HepG2 (cell line): ENCODE results near the gene RHBDF2. TPM values are rescaled to one million over a fixed set of nuclear protein-coding genes. Genes with fewer than 3 reads are reported as not detected.
A peak's percentile ranks its signal among the peaks of the same experiment; 100 is the strongest.

Experiments
- GABPB1 ChIP-seq: IDR thresholded peaks from 2 replicates; pipeline ENCODE4 v1.6.1; 2016; ENCODE audit warnings: mild to moderate bottlenecking, missing genetic modification reagents, moderate library complexity, missing compliant biosample characterization
- KAT7 ChIP-seq: IDR thresholded peaks from 2 replicates; pipeline ENCODE4 v1.6.1; 2018; ENCODE audit warnings: borderline replicate concordance, missing compliant biosample characterization
- MAZ ChIP-seq, 2 experiments: sonication (generic) in 1 of 2; formaldehyde crosslinking in 1 of 2; IDR thresholded peaks; 2 replicates each; pipeline versions ENCODE4 v1.5.0 to v1.6.1; 2012 to 2020; ENCODE audit warnings: low read depth in 2 of 2, mild to moderate bottlenecking in 2 of 2, borderline replicate concordance in 1 of 2, improper control_type of control experiment in 1 of 2, low read length in 1 of 2, missing genetic modification reagents in 1 of 2, moderate library complexity in 1 of 2
- MXI1 ChIP-seq: IDR thresholded peaks from 3 replicates; pipeline ENCODE4 v1.6.1; 2012; ENCODE audit warnings: low read depth, low read length, inconsistent platforms, borderline replicate concordance
- REPIN1 ChIP-seq: sonication (generic); formaldehyde crosslinking; IDR thresholded peaks from 2 replicates; pipeline ENCODE4 v1.8.0; 2022; ENCODE audit warnings: missing genetic modification reagents, low read depth, mild to moderate bottlenecking, borderline replicate concordance
- SMAD1 ChIP-seq: sonication (generic); formaldehyde crosslinking; IDR thresholded peaks from 2 replicates; pipeline ENCODE4 v1.4.0; 2020; ENCODE audit warnings: missing genetic modification reagents, low read depth, mild to moderate bottlenecking, borderline replicate concordance
- ZBTB42 ChIP-seq: sonication (generic); formaldehyde crosslinking; IDR thresholded peaks from 2 replicates; pipeline ENCODE4 v1.5.0; 2020; ENCODE audit warnings: mild to moderate bottlenecking, missing genetic modification reagents
- ZBTB7B ChIP-seq: sonication (generic); formaldehyde crosslinking; IDR thresholded peaks from 2 replicates; pipeline ENCODE4 v1.4.0; 2020; ENCODE audit warnings: missing genetic modification reagents
- ZFX ChIP-seq: sonication (generic); formaldehyde crosslinking; IDR thresholded peaks from 2 replicates; pipeline ENCODE4 v1.4.0; 2020; ENCODE audit warnings: mild to moderate bottlenecking, low read depth, missing genetic modification reagents, moderate library complexity
- polyA plus RNA-seq, 8 experiments: library from polyadenylated mRNA; depleted of rRNA in 3 of 8; stranded (reverse) in 7 of 8; unstranded in 1 of 8; fragments of >200 nt; fragmentation: Illumina TruSeq in 4 of 8; extraction: Trizol in 4 of 8; gene quantifications; 2 replicates each; pipeline versions ENCODE4 v1.2.1 to v1.2.3, GENCODE V29; 2011 to 2016; ENCODE audit warnings: low read depth in 4 of 8, missing spikeins in 1 of 8, mixed read lengths in 1 of 8; ENCODE audit not compliant: insufficient read depth in 1 of 8
- total RNA-seq, 5 experiments: library from RNA; depleted of rRNA; stranded (reverse); fragments of >200 nt; fragmentation: Illumina TruSeq; extraction: Trizol; gene quantifications; 2 replicates each; pipeline ENCODE4 v1.2.3, GENCODE V29; 2016; ENCODE audit warnings: low read depth in 1 of 5
- TF ChIP-seq, protein P1 (sequence below): IDR thresholded peaks from 2 replicates; pipeline ENCODE4 v1.6.1; 2016; ENCODE audit warnings: mild to moderate bottlenecking
- TF ChIP-seq, protein P2 (sequence below): sonication (generic); formaldehyde crosslinking; IDR thresholded peaks from 2 replicates; pipeline ENCODE4 v1.5.1; 2020; ENCODE audit warnings: mild to moderate bottlenecking, missing genetic modification reagents, moderate library complexity
- TF ChIP-seq, protein P3 (sequence below): sonication (generic); formaldehyde crosslinking; IDR thresholded peaks from 2 replicates; pipeline ENCODE4 v1.4.0; 2020; ENCODE audit warnings: missing genetic modification reagents, borderline replicate concordance
- TF ChIP-seq, protein P4 (sequence below): sonication (generic); formaldehyde crosslinking; IDR thresholded peaks from 2 replicates; pipeline ENCODE4 v1.5.1; 2020; ENCODE audit warnings: mild to moderate bottlenecking, missing genetic modification reagents, moderate library complexity
- TF ChIP-seq, protein P5 (sequence below): sonication (generic); formaldehyde crosslinking; IDR thresholded peaks from 2 replicates; pipeline ENCODE4 v1.4.0; 2020; ENCODE audit warnings: mild to moderate bottlenecking, missing genetic modification reagents, borderline replicate concordance

RHBDF2 gene
- total and polyA plus RNA-seq, 2 of the 13 experiments (the other 11 are each of a cell fraction or from before 2014, with no cell fraction given), result 7.8 to 24.2 TPM

GRCh38 chr17:76547183-76547641 lies 46.0 kb upstream of the RHBDF2 start (continued):
- TF ChIP-seq KAT7 (CRISPR knock-in tag), result peak; percentile 67; the same call in 1 of the 2 replicates
- 0 out of 2 replicates have a peak, but pooled peaks have one; percentile 12 for TF ChIP-seq SMAD1 (CRISPR knock-in tag)
- TF ChIP-seq, protein P1, sequence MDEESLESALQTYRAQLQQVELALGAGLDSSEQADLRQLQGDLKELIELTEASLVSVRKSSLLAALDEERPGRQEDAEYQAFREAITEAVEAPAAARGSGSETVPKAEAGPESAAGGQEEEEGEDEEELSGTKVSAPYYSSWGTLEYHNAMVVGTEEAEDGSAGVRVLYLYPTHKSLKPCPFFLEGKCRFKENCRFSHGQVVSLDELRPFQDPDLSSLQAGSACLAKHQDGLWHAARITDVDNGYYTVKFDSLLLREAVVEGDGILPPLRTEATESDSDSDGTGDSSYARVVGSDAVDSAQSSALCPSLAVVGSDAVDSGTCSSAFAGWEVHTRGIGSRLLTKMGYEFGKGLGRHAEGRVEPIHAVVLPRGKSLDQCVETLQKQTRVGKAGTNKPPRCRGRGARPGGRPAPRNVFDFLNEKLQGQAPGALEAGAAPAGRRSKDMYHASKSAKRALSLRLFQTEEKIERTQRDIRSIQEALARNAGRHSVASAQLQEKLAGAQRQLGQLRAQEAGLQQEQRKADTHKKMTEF (CRISPR knock-in tag), result 0 out of 2 replicates have a peak, but pooled peaks have one; percentile 40
- TF ChIP-seq ZBTB42 (CRISPR knock-in tag), result no peak
- TF ChIP-seq GABPB1 (CRISPR knock-in tag), result peak; percentile 30; the same call in 1 of the 2 replicates
- peak; percentile 63; the same call in 1 of the 2 replicates for TF ChIP-seq REPIN1 (CRISPR knock-in tag)
- TF ChIP-seq MXI1, result no peak
- TF ChIP-seq, protein P2, sequence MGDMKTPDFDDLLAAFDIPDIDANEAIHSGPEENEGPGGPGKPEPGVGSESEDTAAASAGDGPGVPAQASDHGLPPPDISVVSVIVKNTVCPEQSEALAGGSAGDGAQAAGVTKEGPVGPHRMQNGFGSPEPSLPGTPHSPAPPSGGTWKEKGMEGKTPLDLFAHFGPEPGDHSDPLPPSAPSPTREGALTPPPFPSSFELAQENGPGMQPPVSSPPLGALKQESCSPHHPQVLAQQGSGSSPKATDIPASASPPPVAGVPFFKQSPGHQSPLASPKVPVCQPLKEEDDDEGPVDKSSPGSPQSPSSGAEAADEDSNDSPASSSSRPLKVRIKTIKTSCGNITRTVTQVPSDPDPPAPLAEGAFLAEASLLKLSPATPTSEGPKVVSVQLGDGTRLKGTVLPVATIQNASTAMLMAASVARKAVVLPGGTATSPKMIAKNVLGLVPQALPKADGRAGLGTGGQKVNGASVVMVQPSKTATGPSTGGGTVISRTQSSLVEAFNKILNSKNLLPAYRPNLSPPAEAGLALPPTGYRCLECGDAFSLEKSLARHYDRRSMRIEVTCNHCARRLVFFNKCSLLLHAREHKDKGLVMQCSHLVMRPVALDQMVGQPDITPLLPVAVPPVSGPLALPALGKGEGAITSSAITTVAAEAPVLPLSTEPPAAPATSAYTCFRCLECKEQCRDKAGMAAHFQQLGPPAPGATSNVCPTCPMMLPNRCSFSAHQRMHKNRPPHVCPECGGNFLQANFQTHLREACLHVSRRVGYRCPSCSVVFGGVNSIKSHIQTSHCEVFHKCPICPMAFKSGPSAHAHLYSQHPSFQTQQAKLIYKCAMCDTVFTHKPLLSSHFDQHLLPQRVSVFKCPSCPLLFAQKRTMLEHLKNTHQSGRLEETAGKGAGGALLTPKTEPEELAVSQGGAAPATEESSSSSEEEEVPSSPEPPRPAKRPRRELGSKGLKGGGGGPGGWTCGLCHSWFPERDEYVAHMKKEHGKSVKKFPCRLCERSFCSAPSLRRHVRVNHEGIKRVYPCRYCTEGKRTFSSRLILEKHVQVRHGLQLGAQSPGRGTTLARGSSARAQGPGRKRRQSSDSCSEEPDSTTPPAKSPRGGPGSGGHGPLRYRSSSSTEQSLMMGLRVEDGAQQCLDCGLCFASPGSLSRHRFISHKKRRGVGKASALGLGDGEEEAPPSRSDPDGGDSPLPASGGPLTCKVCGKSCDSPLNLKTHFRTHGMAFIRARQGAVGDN (CRISPR knock-in tag), result peak; percentile 68
- TF ChIP-seq ZFX (CRISPR knock-in tag), result peak; percentile 41; the same call in 1 of the 2 replicates
- peak; percentile 84; the same call in 1 of the 2 replicates for TF ChIP-seq ZBTB7B (CRISPR knock-in tag)
- TF ChIP-seq, protein P3, sequence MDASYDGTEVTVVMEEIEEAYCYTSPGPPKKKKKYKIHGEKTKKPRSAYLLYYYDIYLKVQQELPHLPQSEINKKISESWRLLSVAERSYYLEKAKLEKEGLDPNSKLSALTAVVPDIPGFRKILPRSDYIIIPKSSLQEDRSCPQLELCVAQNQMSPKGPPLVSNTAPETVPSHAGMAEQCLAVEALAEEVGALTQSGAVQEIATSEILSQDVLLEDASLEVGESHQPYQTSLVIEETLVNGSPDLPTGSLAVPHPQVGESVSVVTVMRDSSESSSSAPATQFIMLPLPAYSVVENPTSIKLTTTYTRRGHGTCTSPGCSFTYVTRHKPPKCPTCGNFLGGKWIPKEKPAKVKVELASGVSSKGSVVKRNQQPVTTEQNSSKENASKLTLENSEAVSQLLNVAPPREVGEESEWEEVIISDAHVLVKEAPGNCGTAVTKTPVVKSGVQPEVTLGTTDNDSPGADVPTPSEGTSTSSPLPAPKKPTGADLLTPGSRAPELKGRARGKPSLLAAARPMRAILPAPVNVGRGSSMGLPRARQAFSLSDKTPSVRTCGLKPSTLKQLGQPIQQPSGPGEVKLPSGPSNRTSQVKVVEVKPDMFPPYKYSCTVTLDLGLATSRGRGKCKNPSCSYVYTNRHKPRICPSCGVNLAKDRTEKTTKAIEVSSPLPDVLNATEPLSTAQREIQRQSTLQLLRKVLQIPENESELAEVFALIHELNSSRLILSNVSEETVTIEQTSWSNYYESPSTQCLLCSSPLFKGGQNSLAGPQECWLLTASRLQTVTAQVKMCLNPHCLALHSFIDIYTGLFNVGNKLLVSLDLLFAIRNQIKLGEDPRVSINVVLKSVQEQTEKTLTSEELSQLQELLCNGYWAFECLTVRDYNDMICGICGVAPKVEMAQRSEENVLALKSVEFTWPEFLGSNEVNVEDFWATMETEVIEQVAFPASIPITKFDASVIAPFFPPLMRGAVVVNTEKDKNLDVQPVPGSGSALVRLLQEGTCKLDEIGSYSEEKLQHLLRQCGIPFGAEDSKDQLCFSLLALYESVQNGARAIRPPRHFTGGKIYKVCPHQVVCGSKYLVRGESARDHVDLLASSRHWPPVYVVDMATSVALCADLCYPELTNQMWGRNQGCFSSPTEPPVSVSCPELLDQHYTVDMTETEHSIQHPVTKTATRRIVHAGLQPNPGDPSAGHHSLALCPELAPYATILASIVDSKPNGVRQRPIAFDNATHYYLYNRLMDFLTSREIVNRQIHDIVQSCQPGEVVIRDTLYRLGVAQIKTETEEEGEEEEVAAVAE (CRISPR knock-in tag), result peak; percentile 48; the same call in 1 of the 2 replicates
- TF ChIP-seq, protein P4, sequence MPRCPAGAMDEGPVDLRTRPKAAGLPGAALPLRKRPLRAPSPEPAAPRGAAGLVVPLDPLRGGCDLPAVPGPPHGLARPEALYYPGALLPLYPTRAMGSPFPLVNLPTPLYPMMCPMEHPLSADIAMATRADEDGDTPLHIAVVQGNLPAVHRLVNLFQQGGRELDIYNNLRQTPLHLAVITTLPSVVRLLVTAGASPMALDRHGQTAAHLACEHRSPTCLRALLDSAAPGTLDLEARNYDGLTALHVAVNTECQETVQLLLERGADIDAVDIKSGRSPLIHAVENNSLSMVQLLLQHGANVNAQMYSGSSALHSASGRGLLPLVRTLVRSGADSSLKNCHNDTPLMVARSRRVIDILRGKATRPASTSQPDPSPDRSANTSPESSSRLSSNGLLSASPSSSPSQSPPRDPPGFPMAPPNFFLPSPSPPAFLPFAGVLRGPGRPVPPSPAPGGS, result 0 out of 2 replicates have a peak, but pooled peaks have one; percentile 19
- 0 out of 2 replicates have a peak, but pooled peaks have one; percentile 50 for TF ChIP-seq MAZ (IDR thresholded peaks at IDR 0.05; ENCODE audit: borderline replicate concordance, low read depth, low read length)
- 0 out of 2 replicates have a peak, but pooled peaks have one; percentile 64 for TF ChIP-seq MAZ (CRISPR knock-in tag; IDR thresholded peaks at IDR 0.05; ENCODE audit: low read depth)
- TF ChIP-seq, protein P5, sequence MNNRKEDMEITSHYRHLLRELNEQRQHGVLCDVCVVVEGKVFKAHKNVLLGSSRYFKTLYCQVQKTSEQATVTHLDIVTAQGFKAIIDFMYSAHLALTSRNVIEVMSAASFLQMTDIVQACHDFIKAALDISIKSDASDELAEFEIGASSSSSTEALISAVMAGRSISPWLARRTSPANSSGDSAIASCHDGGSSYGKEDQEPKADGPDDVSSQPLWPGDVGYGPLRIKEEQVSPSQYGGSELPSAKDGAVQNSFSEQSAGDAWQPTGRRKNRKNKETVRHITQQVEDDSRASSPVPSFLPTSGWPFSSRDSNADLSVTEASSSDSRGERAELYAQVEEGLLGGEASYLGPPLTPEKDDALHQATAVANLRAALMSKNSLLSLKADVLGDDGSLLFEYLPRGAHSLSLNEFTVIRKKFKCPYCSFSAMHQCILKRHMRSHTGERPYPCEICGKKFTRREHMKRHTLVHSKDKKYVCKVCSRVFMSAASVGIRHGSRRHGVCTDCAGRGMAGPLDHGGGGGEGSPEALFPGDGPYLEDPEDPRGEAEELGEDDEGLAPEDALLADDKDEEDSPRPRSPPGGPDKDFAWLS (CRISPR knock-in tag), result no peak
